PC-9 (cell line): ENCODE measurements around the gene FADD. TPM values are rescaled to one million over a fixed set of nuclear protein-coding genes. Genes with fewer than 3 reads are reported as not detected.

Experiments used
- BruUV-seq: library from RNA; stranded (reverse); fragments of 400-500 nt; replicated peaks from 2 replicates; lab custom pipeline; 2021; lab: Mats Ljungman, UMichigan
- CTCF ChIA-PET: fragments of 300-600 bp; sonication (Branson Sonifier 250); formaldehyde crosslinking; loops from one replicate; lab custom pipeline; 2022; ENCODE audit warnings: antibody characterized with exemption; lab: Charles Lee
- POLR2A ChIA-PET: fragments of 300-600 bp; sonication (Branson Sonifier 250); formaldehyde crosslinking; loops from one replicate; lab custom pipeline; 2022; ENCODE audit warnings: antibody characterized with exemption; ENCODE audit not compliant: unreplicated experiment; lab: Charles Lee
- DNase-seq, 2 experiments: peaks; one replicate each; pipeline versions ENCODE4 v3.0.0 to v3.0.0-alpha.2; 2015 to 2022; ENCODE audit warnings: mixed read lengths in 1 of 2
- H2AFZ ChIP-seq: fragments of 200-600 bp; sonication (generic); 2 replicates; pipeline ENCODE4 v1.8.1; 2017; ENCODE audit warnings: antibody characterized with exemption
- H3F3A ChIP-seq: fragments of 200-600 bp; sonication (generic); 2 replicates; pipeline ENCODE4 v1.8.1; 2017; ENCODE audit warnings: antibody characterized with exemption, mild to moderate bottlenecking, low read depth; ENCODE audit not compliant: insufficient read depth
- H3K27ac ChIP-seq: fragments of 200-600 bp; sonication (generic); 2 replicates; pipeline ENCODE4 v1.6.1; 2016; ENCODE audit warnings: mixed run types
- H3K27me3 ChIP-seq: fragments of 200-600 bp; sonication (generic); 2 replicates; pipeline ENCODE4 v1.6.1; 2016; ENCODE audit warnings: low read depth, mixed run types; ENCODE audit not compliant: insufficient read depth
- H3K36me3 ChIP-seq: fragments of 200-600 bp; sonication (generic); 2 replicates; pipeline ENCODE4 v1.6.1; 2016; ENCODE audit warnings: low read depth, mixed run types
- H3K4me1 ChIP-seq: fragments of 200-600 bp; sonication (generic); replicated peaks from 2 replicates; pipeline ENCODE4 v1.6.1; 2016; ENCODE audit warnings: mixed run types; ENCODE audit not compliant: insufficient read depth
- H3K4me2 ChIP-seq: fragments of 200-600 bp; sonication (generic); 2 replicates; pipeline ENCODE4 v1.6.1; 2017; ENCODE audit warnings: mixed run types
- H3K4me3 ChIP-seq: fragments of 200-600 bp; sonication (generic); 2 replicates; pipeline ENCODE4 v1.6.1; 2016; ENCODE audit warnings: mixed run types
- H3K79me2 ChIP-seq: fragments of 200-600 bp; sonication (generic); 2 replicates; pipeline ENCODE4 v1.6.1; 2017; ENCODE audit warnings: low read depth, mixed run types
- H3K9me2 ChIP-seq: fragments of 200-600 bp; sonication (generic); 2 replicates; pipeline ENCODE4 v1.8.1; 2017; ENCODE audit warnings: mild to moderate bottlenecking; ENCODE audit not compliant: insufficient read depth
- H3K9me3 ChIP-seq: fragments of 200-600 bp; sonication (generic); 2 replicates; pipeline ENCODE4 v1.8.1; 2016; ENCODE audit warnings: low read depth; ENCODE audit not compliant: insufficient read depth
- H4K20me1 ChIP-seq: fragments of 200-600 bp; sonication (generic); 2 replicates; pipeline ENCODE4 v1.8.1; 2017; ENCODE audit not compliant: insufficient read depth
- EZH2 ChIP-seq: fragments of 200-600 bp; sonication (generic); IDR thresholded peaks from 2 replicates; pipeline ENCODE4 v1.8.0; 2017; ENCODE audit warnings: antibody characterized with exemption, low read depth
- intact Hi-C: fragments of 100-400 bp; cut with micrococcal nuclease; formaldehyde crosslinking; loops from one replicate; pipeline ENCODE4 v1.10.0; 2022; ENCODE audit not compliant: unreplicated experiment
- total RNA-seq: library from RNA; stranded (reverse); gene quantifications from 2 replicates; pipeline ENCODE4 v1.2.3, GENCODE V29; 2021
- TF ChIP-seq, protein P1 (sequence below): fragments of 200-600 bp; sonication (generic); conservative IDR thresholded peaks from 2 replicates; pipeline ENCODE4 v1.6.1; 2017; ENCODE audit warnings: mixed run types, antibody characterized with exemption, mild to moderate bottlenecking, moderate library complexity

FADD gene
- total RNA-seq, 1 experiment from 2014 or later: 47.8 TPM

DNA sequence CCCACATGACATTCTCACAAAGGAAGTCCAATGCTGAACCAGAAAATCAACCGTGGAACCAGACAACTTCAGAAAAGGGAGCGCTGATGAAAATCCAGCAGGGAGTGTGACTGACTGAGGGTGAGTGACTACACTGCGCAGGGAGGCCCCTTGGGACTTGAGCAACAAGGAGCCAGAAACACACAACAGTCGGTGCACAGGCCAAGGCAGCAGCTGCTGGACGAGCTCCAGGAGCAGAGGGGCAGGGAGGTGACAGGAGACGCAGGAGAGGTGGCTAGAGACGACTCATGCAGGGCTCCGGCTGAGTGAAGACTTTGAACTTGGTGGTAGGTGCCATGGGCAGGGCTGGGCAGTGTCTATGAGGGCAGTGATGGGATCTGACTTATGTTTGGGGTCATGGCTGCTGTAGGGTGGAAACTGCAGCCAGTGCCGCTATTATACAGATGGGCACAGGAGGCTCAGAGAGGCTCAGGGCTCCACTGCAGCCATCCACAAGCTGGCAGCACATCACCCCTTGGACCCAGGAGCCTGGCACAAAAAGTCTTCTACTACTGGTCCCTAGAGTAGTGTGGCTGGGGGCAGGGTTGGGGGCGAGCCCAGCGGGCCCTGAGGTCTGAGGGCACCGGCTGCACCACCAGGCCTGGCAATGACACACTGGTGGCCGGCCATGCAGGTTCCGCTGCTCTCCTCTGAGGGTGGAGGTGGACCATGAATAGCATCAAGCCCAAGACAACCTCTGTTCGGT is 10.3 kb upstream of the FADD start:
- Histone ChIP-seq H2AFZ (no peak overlapping the region), H3K4me1 (peaks cover 13% of the 10 kb centered on the region; the same call in 1 of the 2 replicates), H3K27me3 (no peaks in the 10 kb centered on the region), H3K27ac (no peak overlapping the region), H3F3A (peaks cover 50% of the 10 kb centered on the region), H4K20me1 (peaks cover 9% of the 10 kb centered on the region; the same call in 1 of the 2 replicates), H3K9me3 (no peaks in the 10 kb centered on the region), H3K4me3 (no peak overlapping the region), H3K9me2 (no peaks in the 10 kb centered on the region), H3K4me2 (no peak overlapping the region), H3K79me2 (no peaks in the 10 kb centered on the region), H3K36me3 (0 out of 2 replicates have a peak, but pooled peaks cover 7% of the 10 kb centered on the region)
- TF ChIP-seq EZH2: no peak
- TF ChIP-seq, protein P1, sequence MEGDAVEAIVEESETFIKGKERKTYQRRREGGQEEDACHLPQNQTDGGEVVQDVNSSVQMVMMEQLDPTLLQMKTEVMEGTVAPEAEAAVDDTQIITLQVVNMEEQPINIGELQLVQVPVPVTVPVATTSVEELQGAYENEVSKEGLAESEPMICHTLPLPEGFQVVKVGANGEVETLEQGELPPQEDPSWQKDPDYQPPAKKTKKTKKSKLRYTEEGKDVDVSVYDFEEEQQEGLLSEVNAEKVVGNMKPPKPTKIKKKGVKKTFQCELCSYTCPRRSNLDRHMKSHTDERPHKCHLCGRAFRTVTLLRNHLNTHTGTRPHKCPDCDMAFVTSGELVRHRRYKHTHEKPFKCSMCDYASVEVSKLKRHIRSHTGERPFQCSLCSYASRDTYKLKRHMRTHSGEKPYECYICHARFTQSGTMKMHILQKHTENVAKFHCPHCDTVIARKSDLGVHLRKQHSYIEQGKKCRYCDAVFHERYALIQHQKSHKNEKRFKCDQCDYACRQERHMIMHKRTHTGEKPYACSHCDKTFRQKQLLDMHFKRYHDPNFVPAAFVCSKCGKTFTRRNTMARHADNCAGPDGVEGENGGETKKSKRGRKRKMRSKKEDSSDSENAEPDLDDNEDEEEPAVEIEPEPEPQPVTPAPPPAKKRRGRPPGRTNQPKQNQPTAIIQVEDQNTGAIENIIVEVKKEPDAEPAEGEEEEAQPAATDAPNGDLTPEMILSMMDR: no peak
- DNase-seq: peak in 1 of 2 experiments; percentile 26
- POLR2A ChIA-PET: no interaction called here
- intact Hi-C loops: loop anchor here (5.0 to 10.0 kb wide), 2 partner anchors 388 to 491 kb away; partner anchors contain the start of gene FGF19
- CTCF ChIA-PET: no interaction called here
- no TSS peak for BruUV-seq

- DNase-seq: peak in 1 of 2 experiments; percentile 27
- 0 out of 2 replicates have a peak, but pooled peaks cover 7% of the 10 kb centered on the region for H3K36me3 ChIP-seq
- TF ChIP-seq, protein P1: no peak
- TF ChIP-seq EZH2: no peak
- BruUV-seq: no TSS peak
- H3K4me3 ChIP-seq: no peak overlapping the region
- ChIA-PET CTCF (no interaction called here), POLR2A (no interaction called here)
- no peaks in the 10 kb centered on the region for H3K9me3 ChIP-seq
- peaks cover 13% of the 10 kb centered on the region; the same call in 1 of the 2 replicates for H3K4me1 ChIP-seq
- H3K79me2 ChIP-seq: no peaks in the 10 kb centered on the region
- H3F3A ChIP-seq: peaks cover 42% of the 10 kb centered on the region
- H4K20me1 ChIP-seq: peaks cover 6% of the 10 kb centered on the region; the same call in 1 of the 2 replicates
- no peak overlapping the region for H3K27ac ChIP-seq
- no peak overlapping the region for H2AFZ ChIP-seq
- H3K9me2 ChIP-seq: no peaks in the 10 kb centered on the region
- no peak overlapping the region for H3K4me2 ChIP-seq
- intact Hi-C loops: loop anchor here (5.0 to 10.0 kb wide), 2 partner anchors 389 to 491 kb away; partner anchors contain the start of gene FGF19
- no peaks in the 10 kb centered on the region for H3K27me3 ChIP-seq
Observed at GRCh38 chr11:70193411-70194292, 9.4 kb upstream of the FADD start.
